Esophagus squamous epithelium (tissue), 5 donors: ENCODE measurements around the gene MSMP. TPM values are rescaled to one million over a fixed set of nuclear protein-coding genes. Genes with fewer than 3 reads are reported as not detected.

Experiments
- DNase-seq: peaks from one replicate; lab custom pipeline; 2025; lab: John Stamatoyannopoulos, UW
- H3K27ac ChIP-seq, 4 donors: fragments of 200-600 bp; sonication (generic); one replicate each; pipeline ENCODE4 v1.5.1; 2016 to 2019; ENCODE audit warnings: mild to moderate bottlenecking in 1 of 4
- H3K27me3 ChIP-seq, 4 donors: fragments of 200-600 bp; sonication (generic); 1 replicate in 3 of 4; 2 replicates in 1 of 4; pipeline versions ENCODE4 v1.5.1 to v1.6.0; 2017 to 2021; ENCODE audit warnings: antibody characterized with exemption in 1 of 4
- H3K36me3 ChIP-seq, 3 donors: fragments of 200-600 bp; sonication (generic); one replicate each; pipeline ENCODE4 v1.5.1; 2016 to 2019
- H3K4me1 ChIP-seq, 3 donors: fragments of 200-600 bp; sonication (generic); one replicate each; pipeline ENCODE4 v1.5.1; 2017 to 2019
- H3K4me3 ChIP-seq, 4 donors: fragments of 200-600 bp; sonication (generic); 1 replicate in 3 of 4; 2 replicates in 1 of 4; pipeline ENCODE4 v1.5.1; 2016 to 2019; ENCODE audit warnings: mild to moderate bottlenecking in 2 of 4, moderate library complexity in 1 of 4
- H3K9me3 ChIP-seq, 3 donors: fragments of 200-600 bp; sonication (generic); one replicate each; pipeline ENCODE4 v1.5.1; 2016 to 2019
- CTCF ChIP-seq, 6 experiments: fragments of 450-650 bp in 4 of 6; fragments of 200-600 bp in 2 of 6; sonication (generic) in 2 of 6; IDR thresholded peaks; one replicate each; pipeline ENCODE4 v1.5.1; 2016 to 2019; ENCODE audit warnings: antibody characterized with exemption in 6 of 6, mild to moderate bottlenecking in 4 of 6, moderate library complexity in 4 of 6
- POLR2A ChIP-seq, 4 donors: fragments of 450-650 bp; IDR thresholded peaks; one replicate each; pipeline ENCODE4 v1.6.1; 2017; ENCODE audit warnings: antibody characterized with exemption in 4 of 4, mild to moderate bottlenecking in 4 of 4, moderate library complexity in 3 of 4
- WGBS, 2 donors: methylation state at CpG; one replicate each; pipeline ENCODE4 v1.1.5; 2018; 5-methylcytosine and 5-hydroxymethylcytosine counted together
- intact Hi-C: fragments of 100-400 bp; cut with DNase I; formaldehyde crosslinking; loops from one replicate; pipeline ENCODE4 v1.15.0; 2022
- total RNA-seq, 4 donors: library from RNA; depleted of rRNA; stranded (reverse); fragments of >200 nt; gene quantifications; one replicate each; pipeline ENCODE4 v1.1.0, GENCODE V29; 2016
- donor health status: DM: yes; HTN: yes; CAD: no.

The MSMP gene
- total RNA-seq, 4 donors from 2014 or later, result not detected

GRCh38 chr9:35797311-35798109 lies 43.4 kb upstream of the MSMP start:
- no peak overlapping the region for H3K4me3 ChIP-seq
- intact Hi-C loops, result no loop called here
- no peak for DNase-seq
- peaks cover 0 to 5% (median 0%) of the 10 kb centered on the region in 4 donors for H3K27me3 ChIP-seq
- peaks cover 0 to 18% (median 12%) of the 10 kb centered on the region in 3 donors for H3K4me1 ChIP-seq
- H3K36me3 ChIP-seq, result peaks cover 0 to 24% (median 0%) of the 10 kb centered on the region in 3 donors
- 82 to 90% methylated on average over 6 of the region's 6 CpGs for WGBS, 2 donors
- H3K27ac ChIP-seq, result no peak overlapping the region
- H3K9me3 ChIP-seq, result no peaks in the 10 kb centered on the region
- no peak for TF ChIP-seq CTCF (IDR thresholded peaks at IDR 0.05)
- TF ChIP-seq POLR2A (IDR thresholded peaks at IDR 0.05), result no peak

GRCh38 chr9:35795695-35796094 lies 41.6 kb upstream of the MSMP start:
- Histone ChIP-seq H3K27ac (no peak overlapping the region), H3K36me3 (peaks cover 0 to 7% (median 0%) of the 10 kb centered on the region in 3 donors), H3K27me3 (peaks cover 0 to 23% (median 0%) of the 10 kb centered on the region in 4 donors), H3K4me1 (peaks cover 5 to 36% (median 15%) of the 10 kb centered on the region in 3 donors), H3K9me3 (no peaks in the 10 kb centered on the region), H3K4me3 (no peak overlapping the region)
- TF ChIP-seq CTCF (IDR thresholded peaks at IDR 0.05) (no peak), POLR2A (IDR thresholded peaks at IDR 0.05) (no peak)
- intact Hi-C loops, result no loop called here
- no peak for DNase-seq

- intact Hi-C loops, result loop anchor here (5.0 kb wide), 1 partner anchor 89 kb away; no protein-coding TSS in a partner anchor
These were observed 39.4 kb upstream of the MSMP start for GRCh38 chr9:35793461-35793860.

GRCh38 chr9:35792826-35793225 lies 38.8 kb upstream of the MSMP start:
- H3K9me3 ChIP-seq, result no peaks in the 10 kb centered on the region
- H3K36me3 ChIP-seq, result no peaks in the 10 kb centered on the region
- WGBS, 2 donors, result 74 to 81% methylated on average over 2 to 6 of the region's 14 CpGs
- intact Hi-C loops, result loop anchor here (5.0 kb wide), 1 partner anchor 89 kb away; no protein-coding TSS in a partner anchor
- peak overlapping the region in 1 of 4 donors; percentile 32 for H3K4me3 ChIP-seq
- H3K4me1 ChIP-seq, result peaks cover 5 to 43% (median 18%) of the 10 kb centered on the region in 3 donors
- TF ChIP-seq POLR2A (IDR thresholded peaks at IDR 0.05) (no peak), CTCF (IDR thresholded peaks at IDR 0.05) (no peak)
- no peak for DNase-seq
- H3K27me3 ChIP-seq, result peaks cover 0 to 27% (median 0%) of the 10 kb centered on the region in 4 donors
- H3K27ac ChIP-seq, result no peak overlapping the region

More at GRCh38 chr9:35793461-35793860, 39.4 kb upstream of the MSMP start:
- Histone ChIP-seq H3K4me3 (peak overlapping the region in 1 of 4 donors; percentile 32), H3K27me3 (peaks cover 0 to 27% (median 0%) of the 10 kb centered on the region in 4 donors), H3K9me3 (no peaks in the 10 kb centered on the region), H3K36me3 (no peaks in the 10 kb centered on the region), H3K4me1 (peaks cover 5 to 43% (median 18%) of the 10 kb centered on the region in 3 donors), H3K27ac (peak overlapping the region in 1 of 4 donors; percentile 5)
- 78 to 84% methylated on average over 2 of the region's 2 CpGs for WGBS, 2 donors
- no peak for DNase-seq
- TF ChIP-seq POLR2A (IDR thresholded peaks at IDR 0.05), result no peak
- no peak for TF ChIP-seq CTCF (IDR thresholded peaks at IDR 0.05)
